ENCODE results near the gene MARF1.
"Not testable (repeated sequence)": the region's sequence is repeated elsewhere in the genome, so short reads cannot be mapped to it uniquely, and the experiment has no call there.

The MARF1 gene

GRCh38 chr16:15559176-15559575 lies 83.8 kb downstream of the MARF1 start:
- TF ChIP-seq POLR2A (IDR thresholded peaks at IDR 0.05; ENCODE audit: low read depth, low read length) (no peak), POU2F2 (IDR thresholded peaks at IDR 0.05; ENCODE audit: low read depth, low read length) (no peak), PAX5 (IDR thresholded peaks at IDR 0.05; ENCODE audit: insufficient read depth, low read length, severe bottlenecking) (no peak), SPI1 (IDR thresholded peaks at IDR 0.05; ENCODE audit: low read depth, low read length) (no peak), TAF1 (IDR thresholded peaks at IDR 0.05; ENCODE audit: low read depth, low read length) (no peak), POLR2AphosphoS5 (IDR thresholded peaks at IDR 0.05; ENCODE audit: low read depth, low read length) (no peak)
- DNase-seq (ENCODE audit: insufficient read length, low spot score) (no peak), FAIRE-seq (no peak)

GRCh38 chr16:15557258-15557657 lies 85.7 kb downstream of the MARF1 start:
- no peak for DNase-seq (ENCODE audit: insufficient read length, low spot score)
- no peak for FAIRE-seq
- TF ChIP-seq TAF1 (IDR thresholded peaks at IDR 0.05; ENCODE audit: low read depth, low read length) (no peak), POLR2A (IDR thresholded peaks at IDR 0.05; ENCODE audit: low read depth, low read length) (no peak), POU2F2 (IDR thresholded peaks at IDR 0.05; ENCODE audit: low read depth, low read length) (no peak), PAX5 (IDR thresholded peaks at IDR 0.05; ENCODE audit: insufficient read depth, low read length, severe bottlenecking) (no peak), POLR2AphosphoS5 (IDR thresholded peaks at IDR 0.05; ENCODE audit: low read depth, low read length) (no peak), SPI1 (IDR thresholded peaks at IDR 0.05; ENCODE audit: low read depth, low read length) (no peak)

- TF ChIP-seq SPI1 (IDR thresholded peaks at IDR 0.05; ENCODE audit: low read depth, low read length) (no peak), POLR2AphosphoS5 (IDR thresholded peaks at IDR 0.05; ENCODE audit: low read depth, low read length) (no peak), TAF1 (IDR thresholded peaks at IDR 0.05; ENCODE audit: low read depth, low read length) (no peak), PAX5 (IDR thresholded peaks at IDR 0.05; ENCODE audit: insufficient read depth, low read length, severe bottlenecking) (no peak), POLR2A (IDR thresholded peaks at IDR 0.05; ENCODE audit: low read depth, low read length) (no peak), POU2F2 (IDR thresholded peaks at IDR 0.05; ENCODE audit: low read depth, low read length) (no peak)
- FAIRE-seq (no peak), DNase-seq (ENCODE audit: insufficient read length, low spot score) (no peak)
Measured at GRCh38 chr16:15556130-15556529, 86.8 kb downstream of the MARF1 start.

DNA sequence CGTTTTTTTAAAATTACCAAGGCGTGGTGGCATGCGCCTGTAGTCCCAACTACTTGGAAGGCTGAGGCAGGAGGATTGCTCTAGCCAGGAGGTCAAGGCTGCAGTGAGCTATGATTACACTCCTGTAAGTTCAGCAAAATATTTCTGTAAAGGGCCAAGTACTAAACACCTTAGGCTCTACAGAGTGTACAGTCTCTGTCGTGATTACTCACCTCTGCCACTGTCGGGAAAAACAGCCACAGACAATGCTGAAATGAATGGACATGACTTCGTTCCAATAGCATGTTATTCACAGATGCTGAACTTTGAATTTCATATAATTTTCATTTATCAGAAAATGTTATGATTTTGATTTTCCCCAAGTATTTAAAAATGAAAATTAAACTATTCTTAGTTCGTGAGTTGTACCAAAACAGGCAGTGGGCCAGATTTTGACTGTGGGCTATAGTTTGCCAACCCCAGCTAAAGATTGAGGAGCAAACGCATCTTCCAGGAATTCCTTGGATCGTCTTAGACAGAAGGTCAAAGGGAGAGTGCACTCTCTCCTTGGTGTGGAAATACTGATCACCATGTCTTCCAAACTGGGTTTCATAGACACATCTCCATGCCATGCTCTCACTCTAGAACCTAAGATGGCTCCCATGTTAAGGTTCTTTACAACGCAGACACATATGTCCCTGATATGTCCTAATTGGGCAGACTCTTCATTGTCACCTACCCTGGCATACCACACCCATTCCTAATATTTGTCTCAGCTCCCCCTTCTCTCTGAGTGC lies 89.5 kb downstream of the MARF1 start:
- FAIRE-seq (no peak), DNase-seq (ENCODE audit: insufficient read length, low spot score) (no peak)
- no peak for TF ChIP-seq TAF1 (IDR thresholded peaks at IDR 0.05; ENCODE audit: low read depth, low read length)
- no peak for TF ChIP-seq POLR2A (IDR thresholded peaks at IDR 0.05; ENCODE audit: low read depth, low read length)
- TF ChIP-seq PAX5 (IDR thresholded peaks at IDR 0.05; ENCODE audit: insufficient read depth, low read length, severe bottlenecking) = no peak
- no peak for TF ChIP-seq SPI1 (IDR thresholded peaks at IDR 0.05; ENCODE audit: low read depth, low read length)
- no peak for TF ChIP-seq POLR2AphosphoS5 (IDR thresholded peaks at IDR 0.05; ENCODE audit: low read depth, low read length)

DNA sequence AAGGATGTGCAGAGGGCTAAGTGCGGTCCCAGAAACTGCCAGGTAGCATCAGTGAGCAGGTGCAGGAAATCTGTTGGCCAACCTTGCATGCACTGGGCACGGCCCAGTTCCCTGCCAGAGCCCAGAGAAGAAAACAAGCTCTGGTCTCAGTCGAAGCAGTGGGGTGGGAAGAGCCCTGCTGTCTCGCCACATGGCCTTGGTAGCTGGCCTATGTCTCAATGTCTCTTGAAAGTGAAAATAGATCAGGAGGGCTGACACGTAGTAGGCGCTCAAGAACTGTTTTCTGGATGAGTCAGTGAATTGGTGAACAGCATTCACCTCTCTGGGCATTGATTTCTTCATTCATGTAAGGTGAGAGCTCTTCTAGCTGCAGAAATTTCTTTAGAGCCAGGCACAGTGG lies 90.4 kb downstream of the MARF1 start:
- FAIRE-seq (no peak), DNase-seq (ENCODE audit: insufficient read length, low spot score) (no peak)
- no peak for TF ChIP-seq POLR2AphosphoS5 (IDR thresholded peaks at IDR 0.05; ENCODE audit: low read depth, low read length)
- TF ChIP-seq TAF1 (IDR thresholded peaks at IDR 0.05; ENCODE audit: low read depth, low read length) = no peak
- TF ChIP-seq POU2F2 (IDR thresholded peaks at IDR 0.05; ENCODE audit: low read depth, low read length) = no peak
- TF ChIP-seq PAX5 (IDR thresholded peaks at IDR 0.05; ENCODE audit: insufficient read depth, low read length, severe bottlenecking) = no peak
- no peak for TF ChIP-seq SPI1 (IDR thresholded peaks at IDR 0.05; ENCODE audit: low read depth, low read length)
- TF ChIP-seq POLR2A (IDR thresholded peaks at IDR 0.05; ENCODE audit: low read depth, low read length) = no peak

DNA sequence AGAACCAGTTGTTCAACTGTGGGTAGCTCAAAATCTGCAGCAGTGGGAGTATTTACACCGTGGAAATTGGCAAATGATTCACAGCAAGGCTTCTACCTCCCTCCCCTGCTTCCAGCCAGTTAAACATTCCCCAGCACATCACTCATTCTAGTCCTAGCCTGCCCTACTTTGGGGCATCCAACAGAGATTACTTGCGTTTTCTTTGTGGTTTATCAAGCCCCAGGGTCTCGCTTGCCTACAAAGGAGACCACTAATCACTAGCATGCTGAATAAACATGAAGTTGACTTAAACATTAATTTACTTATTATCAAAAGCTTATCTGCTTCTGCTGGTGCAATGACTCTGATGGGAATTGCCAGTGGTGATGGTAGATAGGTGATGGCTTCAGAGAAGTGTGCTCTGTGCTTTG lies 94.5 kb downstream of the MARF1 start:
- no peak for DNase-seq (ENCODE audit: insufficient read length, low spot score)
- FAIRE-seq = no peak
- TF ChIP-seq POLR2AphosphoS5 (IDR thresholded peaks at IDR 0.05; ENCODE audit: low read depth, low read length) = no peak
- no peak for TF ChIP-seq SPI1 (IDR thresholded peaks at IDR 0.05; ENCODE audit: low read depth, low read length)
- no peak for TF ChIP-seq POLR2A (IDR thresholded peaks at IDR 0.05; ENCODE audit: low read depth, low read length)
- TF ChIP-seq TAF1 (IDR thresholded peaks at IDR 0.05; ENCODE audit: low read depth, low read length) = no peak
- TF ChIP-seq PAX5 (IDR thresholded peaks at IDR 0.05; ENCODE audit: insufficient read depth, low read length, severe bottlenecking) = no peak
- TF ChIP-seq POU2F2 (IDR thresholded peaks at IDR 0.05; ENCODE audit: low read depth, low read length) = no peak

DNA sequence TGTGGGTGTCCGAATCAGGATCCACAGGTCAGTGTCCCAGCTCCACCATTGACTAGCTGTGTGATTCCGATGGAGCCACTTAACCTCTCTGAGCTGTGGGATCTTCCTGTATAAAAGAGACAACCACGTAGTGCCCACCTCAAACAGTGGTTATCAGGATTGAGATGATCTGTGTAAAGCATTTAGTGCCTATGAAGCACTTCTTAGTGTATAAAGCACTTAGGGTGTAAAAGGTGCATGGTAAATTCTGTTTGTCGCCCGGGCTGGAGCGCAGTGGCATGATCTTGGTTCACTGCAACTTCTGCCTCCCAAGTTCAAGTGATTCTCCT lies 95.2 kb downstream of the MARF1 start:
- no peak for TF ChIP-seq POU2F2 (IDR thresholded peaks at IDR 0.05; ENCODE audit: low read depth, low read length)
- TF ChIP-seq SPI1 (IDR thresholded peaks at IDR 0.05; ENCODE audit: low read depth, low read length) = no peak
- TF ChIP-seq POLR2AphosphoS5 (IDR thresholded peaks at IDR 0.05; ENCODE audit: low read depth, low read length) = no peak
- no peak for TF ChIP-seq POLR2A (IDR thresholded peaks at IDR 0.05; ENCODE audit: low read depth, low read length)
- TF ChIP-seq TAF1 (IDR thresholded peaks at IDR 0.05; ENCODE audit: low read depth, low read length) = no peak
- TF ChIP-seq PAX5 (IDR thresholded peaks at IDR 0.05; ENCODE audit: insufficient read depth, low read length, severe bottlenecking) = no peak
- FAIRE-seq = no peak
- DNase-seq (ENCODE audit: insufficient read length, low spot score) = no peak

- DNase-seq (ENCODE audit: insufficient read length, low spot score); FAIRE-seq: not testable (repeated sequence)
Measured at GRCh38 chr16:15547072-15547767, 95.7 kb downstream of the MARF1 start.

- no peak for DNase-seq (ENCODE audit: insufficient read length, low spot score)
- FAIRE-seq = no peak
- TF ChIP-seq POLR2A (IDR thresholded peaks at IDR 0.05; ENCODE audit: low read depth, low read length) = no peak
Measured at GRCh38 chr16:15545544-15545943, 97.4 kb downstream of the MARF1 start.

DNA sequence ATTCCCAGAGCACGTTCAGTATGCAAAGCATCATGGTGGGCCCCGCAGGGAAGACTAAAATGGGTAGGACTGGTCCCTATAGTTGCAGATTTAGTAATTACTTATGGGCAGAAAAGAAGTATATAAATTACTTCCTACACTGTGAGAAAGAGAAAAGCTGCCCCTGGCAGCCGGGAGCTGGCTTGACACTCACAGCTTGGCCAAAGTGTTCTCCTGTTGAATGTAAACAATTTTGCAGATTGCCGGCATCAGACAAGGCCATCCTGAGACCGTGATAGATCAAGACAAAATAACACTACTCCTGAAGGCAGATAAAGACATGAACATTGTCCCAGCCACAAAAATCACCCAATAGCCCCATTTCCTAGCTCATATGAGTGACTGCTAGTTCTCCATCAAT lies 98.5 kb downstream of the MARF1 start:
- FAIRE-seq (no peak), DNase-seq (ENCODE audit: insufficient read length, low spot score) (no peak)
- TF ChIP-seq POLR2AphosphoS5 (IDR thresholded peaks at IDR 0.05; ENCODE audit: low read depth, low read length) = no peak
- TF ChIP-seq PAX5 (IDR thresholded peaks at IDR 0.05; ENCODE audit: insufficient read depth, low read length, severe bottlenecking) = no peak
- TF ChIP-seq POLR2A (IDR thresholded peaks at IDR 0.05; ENCODE audit: low read depth, low read length) = no peak

All from GM12891 (cell line).